Middle frontal gyrus (tissue), 1 donor: ENCODE data around the gene HELZ2.
A peak's percentile ranks its signal among the peaks of the same experiment; 100 is the strongest.

ENCODE experiments used
- DNase-seq: peaks from one replicate; pipeline ENCODE4 v3.0.0-alpha.2; 2015; ENCODE audit warnings: low spot score; ENCODE audit errors: extremely low spot score

HELZ2 gene

GRCh38 chr20:63539441-63540370 lies 34.3 kb downstream of the HELZ2 start:
- DNase-seq, result no peak

- no peak for DNase-seq
These were observed 35.0 kb downstream of the HELZ2 start for GRCh38 chr20:63539092-63539430.

- no peak for DNase-seq
These were observed 35.6 kb downstream of the HELZ2 start for GRCh38 chr20:63538204-63539091.

GRCh38 chr20:63537525-63538203 lies 36.4 kb downstream of the HELZ2 start:
- DNase-seq, result peak; percentile 44

DNA sequence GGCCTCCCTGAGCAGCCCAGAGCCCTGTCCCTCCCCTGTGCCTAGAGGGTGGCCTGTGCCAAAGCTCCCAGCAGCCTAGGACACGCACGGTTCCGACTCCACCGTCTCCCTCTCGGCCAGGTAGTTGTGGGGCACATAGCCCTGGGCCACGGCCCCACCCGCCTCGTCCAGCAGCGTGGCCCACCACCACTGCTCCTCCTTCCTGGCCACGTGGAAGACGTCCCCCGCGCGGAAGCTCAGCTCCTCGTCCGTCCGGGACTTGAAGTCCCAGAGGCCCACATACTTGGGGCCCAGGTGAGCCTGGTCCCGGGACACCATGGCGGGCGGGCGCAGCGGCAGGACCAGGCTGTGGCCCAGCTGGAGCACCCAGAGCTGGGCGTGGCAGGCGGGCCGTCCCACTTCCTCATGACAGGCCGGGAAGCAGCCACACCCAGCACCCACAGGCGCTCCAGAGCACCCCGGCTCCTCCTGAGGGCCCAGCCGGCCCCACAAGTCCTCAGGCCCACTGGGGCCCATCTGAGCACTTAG lies 37.0 kb downstream of the HELZ2 start, which contains the start of gene PTK6:
TSS of gene PTK6 (minus strand) at position 380 of the 528 bp plus-strand sequence. CDS start at position 318, 62 bp downstream.
- no peak for DNase-seq

GRCh38 chr20:63536241-63536977 lies 37.6 kb downstream of the HELZ2 start:
- no peak for DNase-seq

DNA sequence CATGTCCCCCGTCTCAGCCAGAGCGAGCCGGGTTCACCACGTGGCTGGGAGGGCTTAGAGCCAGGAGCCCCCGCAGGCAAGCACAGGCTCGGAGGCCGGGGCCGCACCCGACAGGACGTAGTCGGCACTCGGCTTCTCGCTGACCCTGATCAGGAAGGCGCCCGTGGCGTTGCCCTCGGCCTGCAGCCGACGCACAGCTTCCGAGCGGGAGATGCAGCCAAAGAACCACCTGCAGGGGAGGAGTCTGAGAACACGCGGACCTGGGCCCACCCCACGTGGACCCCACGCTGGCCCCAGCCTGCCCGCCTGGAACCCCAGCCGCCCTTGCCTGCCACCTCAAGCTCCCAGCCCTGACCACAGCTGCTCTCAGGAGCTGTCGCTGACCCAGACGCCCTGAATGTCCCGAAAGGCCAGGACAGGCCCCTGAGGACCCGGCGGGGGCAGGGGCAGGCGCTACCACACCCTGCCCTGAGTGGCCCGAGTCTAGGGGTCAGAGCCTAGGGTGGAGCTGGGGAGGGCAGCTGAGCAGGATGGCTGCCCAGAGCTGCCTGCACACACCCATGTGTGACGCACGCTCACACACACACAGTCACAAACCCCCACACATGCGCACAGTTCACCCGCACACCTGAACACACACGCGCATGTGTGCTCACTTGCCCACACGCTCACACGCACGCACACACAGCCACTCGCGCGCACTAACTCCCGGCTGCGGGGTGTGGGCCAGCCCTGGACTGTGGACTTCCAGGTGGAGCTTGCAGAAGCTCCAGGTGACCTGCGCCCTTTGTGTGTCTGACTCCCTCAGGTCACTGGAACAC lies 39.0 kb downstream of the HELZ2 start:
- DNase-seq, result no peak

GRCh38 chr20:63534427-63534830 lies 39.6 kb downstream of the HELZ2 start:
- no peak for DNase-seq

DNA sequence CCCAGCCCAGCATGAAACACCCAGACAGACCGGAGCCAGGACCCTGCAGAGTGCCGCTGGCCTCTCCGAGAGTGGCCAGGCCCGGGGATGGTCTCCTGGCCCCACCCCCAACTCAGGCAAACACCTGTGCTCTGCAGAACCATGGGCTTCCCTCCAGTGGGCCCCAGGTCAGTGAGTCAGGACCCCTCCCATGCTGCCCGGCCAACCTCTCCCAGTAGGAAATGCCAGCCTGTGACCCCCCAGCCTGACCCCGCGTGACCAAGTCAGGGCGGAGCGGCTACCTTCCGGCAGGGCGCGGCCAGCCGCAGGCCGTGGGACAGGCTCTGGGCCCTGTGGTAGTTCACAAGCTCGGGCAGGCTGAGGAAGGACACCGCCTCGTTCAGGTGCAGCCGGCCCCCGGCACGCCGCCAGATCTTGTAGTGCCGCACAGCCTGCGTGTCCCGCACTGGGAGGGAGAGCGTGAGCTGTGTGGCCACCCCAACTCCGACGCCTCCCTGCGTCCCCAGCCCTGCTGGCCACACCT lies 40.1 kb downstream of the HELZ2 start:
- DNase-seq, result no peak

- DNase-seq, result no peak
These were observed 40.7 kb downstream of the HELZ2 start for GRCh38 chr20:63533388-63533787.

- DNase-seq, result no peak
These were observed 41.5 kb downstream of the HELZ2 start for GRCh38 chr20:63532449-63532971.

DNA sequence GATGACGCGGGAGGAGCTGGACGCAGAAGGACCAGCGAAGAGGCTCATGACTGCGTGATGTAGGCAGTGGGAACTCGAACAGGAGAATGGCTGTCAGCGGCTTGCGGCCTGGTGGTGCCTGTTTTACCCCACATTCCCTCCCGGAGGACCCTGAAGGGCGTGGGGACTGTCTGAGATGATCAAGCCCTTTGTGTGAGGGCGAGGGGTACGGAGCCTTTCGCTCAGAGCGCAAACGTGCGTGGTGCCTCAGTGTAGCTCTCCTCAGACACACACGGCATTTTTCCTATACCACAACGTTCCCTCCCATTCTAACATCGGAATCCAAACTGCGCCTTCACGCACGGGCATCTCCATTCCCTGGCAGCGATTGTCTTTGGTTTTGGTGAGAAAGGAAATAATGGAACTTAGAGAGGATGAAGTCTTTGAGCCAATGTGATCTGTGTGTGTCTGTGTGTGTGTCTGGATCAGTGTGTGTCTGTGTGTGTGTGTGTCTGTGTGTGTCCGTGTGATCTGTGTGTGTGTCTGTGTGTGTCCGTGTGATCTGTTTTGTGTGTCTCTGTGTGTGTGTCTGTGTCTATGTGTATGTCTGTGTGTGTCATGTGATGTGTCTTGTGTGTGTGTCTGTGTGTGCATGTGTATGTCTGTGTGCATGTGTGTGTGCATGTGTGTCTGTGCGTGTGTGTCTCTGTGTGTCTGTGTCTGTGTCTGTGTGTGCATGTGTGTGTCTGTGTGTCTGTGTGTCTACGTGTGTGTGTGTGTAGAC lies 42.2 kb downstream of the HELZ2 start:
- DNase-seq, result no peak

- no peak for DNase-seq
These were observed 43.3 kb downstream of the HELZ2 start for GRCh38 chr20:63530788-63531160.

- DNase-seq, result no peak
These were observed 43.9 kb downstream of the HELZ2 start for GRCh38 chr20:63529861-63530787.

- no peak for DNase-seq
These were observed 44.7 kb downstream of the HELZ2 start for GRCh38 chr20:63529180-63529860.

DNA sequence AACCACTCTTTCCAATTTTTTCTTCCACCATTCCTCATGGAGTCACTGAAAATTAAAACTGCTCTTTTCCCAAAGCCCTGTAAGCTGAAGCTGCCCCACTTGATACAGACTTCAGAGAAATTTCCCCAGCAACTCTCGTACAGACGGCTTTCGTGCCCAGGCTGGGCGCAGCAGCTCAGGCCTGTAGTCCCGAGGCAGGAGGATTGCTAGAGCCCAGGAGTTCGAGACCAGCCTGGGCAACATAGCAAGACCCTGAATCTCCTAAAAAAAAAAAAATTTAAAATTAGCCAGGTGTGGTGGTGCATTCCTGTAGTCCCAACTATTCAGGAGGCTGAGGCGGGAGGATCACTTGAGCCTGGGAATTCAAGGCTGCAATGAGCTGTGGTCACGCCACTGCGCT lies 46.9 kb downstream of the HELZ2 start:
- DNase-seq, result no peak

- no peak for DNase-seq
These were observed 48.1 kb downstream of the HELZ2 start for GRCh38 chr20:63525971-63526370.
